ENCODE measurements around the gene EDAR. TPM values are rescaled to one million over a fixed set of nuclear protein-coding genes. Genes with fewer than 3 reads are reported as not detected.

Gene EDAR
- polyA plus RNA-seq, 3 donors = not detected

- H3K4me3 Mint-ChIP-seq = no peak overlapping the region
- Histone ChIP-seq H3K4me3 (replicated peaks in 1 of 3; ENCODE audit: low read depth in 2 of 3, low read length in 3 of 3) (no peak overlapping the region), H3K9me3 (replicated peaks in 1 of 2; ENCODE audit: control insufficient read depth in 1 of 2, insufficient read depth in 1 of 2, low read length in 2 of 2) (peaks cover 10 to 16% of the 10 kb centered on the region in 2 donors), H2AFZ (ENCODE audit: insufficient read depth, low read depth, low read length, poor library complexity, severe bottlenecking) (no peak overlapping the region), H3K36me3 (replicated peaks in 1 of 2; ENCODE audit: control insufficient read depth in 1 of 2, insufficient read depth in 2 of 2, low read length in 2 of 2) (no peaks in the 10 kb centered on the region), H3K9ac (ENCODE audit: insufficient read depth, low read length, poor library complexity, severe bottlenecking) (no peak overlapping the region), H3K79me2 (ENCODE audit: insufficient read depth, low read length) (no peaks in the 10 kb centered on the region), H3K4me1 (ENCODE audit: control insufficient read depth in 1 of 2, insufficient read depth in 2 of 2, low read length in 2 of 2) (no peaks in the 10 kb centered on the region), H3K4me2 (replicated peaks; ENCODE audit: extremely low read depth, low read length, poor library complexity, severe bottlenecking) (no peak overlapping the region), H4K20me1 (ENCODE audit: insufficient read depth, low read length) (no peaks in the 10 kb centered on the region), H3K27me3 (ENCODE audit: control insufficient read depth in 2 of 2, insufficient read depth in 2 of 2, low read length in 2 of 2) (no peaks in the 10 kb centered on the region), H3K27ac (ENCODE audit: low read depth in 1 of 2, low read length in 2 of 2) (no peak overlapping the region)
- no peak for DNase-seq
- peaks cover 9 to 12% of the 10 kb centered on the region in 2 donors for H3K36me3 Mint-ChIP-seq
- intact Hi-C loops (cut with micrococcal nuclease) = no loop called here
- H3K27me3 Mint-ChIP-seq (ENCODE audit: low read depth in 3 of 3) = no peaks in the 10 kb centered on the region
- no peak for TF ChIP-seq CTCF (IDR thresholded peaks at IDR 0.05)
- H3K4me1 Mint-ChIP-seq = no peaks in the 10 kb centered on the region
- H3K9me3 Mint-ChIP-seq = peaks cover 15 to 24% (median 19%) of the 10 kb centered on the region in 7 donors
- no peak overlapping the region for H3K27ac Mint-ChIP-seq
- no CpG with 5 or more reads among the region's 3 CpGs for WGBS (ENCODE audit: insufficient coverage)
Observed at GRCh38 chr2:108869542-108869941, 119.5 kb downstream of the EDAR start.

- Histone ChIP-seq H3K36me3 (replicated peaks in 1 of 2; ENCODE audit: control insufficient read depth in 1 of 2, insufficient read depth in 2 of 2, low read length in 2 of 2) (no peaks in the 10 kb centered on the region), H3K4me2 (replicated peaks; ENCODE audit: extremely low read depth, low read length, poor library complexity, severe bottlenecking) (no peak overlapping the region), H3K9me3 (replicated peaks in 1 of 2; ENCODE audit: control insufficient read depth in 1 of 2, insufficient read depth in 1 of 2, low read length in 2 of 2) (peaks cover 10 to 16% of the 10 kb centered on the region in 2 donors), H2AFZ (ENCODE audit: insufficient read depth, low read depth, low read length, poor library complexity, severe bottlenecking) (no peak overlapping the region), H3K4me3 (replicated peaks in 1 of 3; ENCODE audit: low read depth in 2 of 3, low read length in 3 of 3) (no peak overlapping the region), H3K27me3 (ENCODE audit: control insufficient read depth in 2 of 2, insufficient read depth in 2 of 2, low read length in 2 of 2) (no peaks in the 10 kb centered on the region), H4K20me1 (ENCODE audit: insufficient read depth, low read length) (no peaks in the 10 kb centered on the region), H3K4me1 (ENCODE audit: control insufficient read depth in 1 of 2, insufficient read depth in 2 of 2, low read length in 2 of 2) (no peaks in the 10 kb centered on the region), H3K9ac (ENCODE audit: insufficient read depth, low read length, poor library complexity, severe bottlenecking) (no peak overlapping the region), H3K27ac (ENCODE audit: low read depth in 1 of 2, low read length in 2 of 2) (no peak overlapping the region), H3K79me2 (ENCODE audit: insufficient read depth, low read length) (no peaks in the 10 kb centered on the region)
- intact Hi-C loops (cut with micrococcal nuclease) = no loop called here
- Mint-ChIP-seq H3K36me3 (peaks cover 9 to 12% of the 10 kb centered on the region in 2 donors), H3K4me3 (no peak overlapping the region), H3K9me3 (peaks cover 15 to 24% (median 17%) of the 10 kb centered on the region in 7 donors), H3K27ac (no peak overlapping the region), H3K27me3 (ENCODE audit: low read depth in 3 of 3) (no peaks in the 10 kb centered on the region), H3K4me1 (no peaks in the 10 kb centered on the region)
- no peak for TF ChIP-seq CTCF (IDR thresholded peaks at IDR 0.05)
- DNase-seq = no peak
- WGBS (ENCODE audit: insufficient coverage) = no CpG with 5 or more reads among the region's 1 CpG
Observed at GRCh38 chr2:108868911-108869310, 120.1 kb downstream of the EDAR start.
